Measurements from ENCODE around the gene FXN. TPM values are rescaled to one million over a fixed set of nuclear protein-coding genes. Genes with fewer than 3 reads are reported as not detected.

FXN gene
- total RNA-seq, 2 donors from 2014 or later = 9.6 to 17.8 TPM

DNA sequence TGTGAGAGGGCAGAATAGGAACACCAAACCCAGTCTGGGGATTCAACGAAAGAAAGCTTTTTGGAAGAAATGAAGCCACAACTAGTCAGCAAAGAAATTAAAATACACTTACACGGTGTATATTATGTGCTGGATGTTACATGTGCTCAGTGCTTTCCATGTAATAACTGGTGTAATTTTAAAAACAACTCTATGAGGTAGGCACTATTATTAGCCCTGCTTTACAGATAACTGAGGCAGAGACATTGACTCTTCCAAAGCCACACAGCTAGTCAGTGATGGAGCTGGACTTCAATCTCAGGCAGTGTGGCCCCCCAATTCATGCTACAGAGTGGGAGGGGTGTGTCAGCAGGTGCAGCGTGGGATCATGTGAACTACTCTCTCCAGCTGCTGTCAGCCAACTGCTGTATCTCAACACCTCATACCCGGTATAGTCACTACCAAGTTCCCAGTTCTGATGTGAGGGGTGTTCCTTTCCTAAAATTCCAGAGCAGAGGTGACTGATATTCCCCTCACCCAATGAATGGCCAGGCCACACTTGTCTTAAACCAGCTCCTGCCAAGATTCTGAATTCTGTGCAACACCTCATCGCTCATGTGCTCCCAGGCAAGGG lies 104.7 kb downstream of the FXN start:
- Histone ChIP-seq H3K4me1 (replicated peaks) (no peaks in the 10 kb centered on the region), H3K27ac (no peak overlapping the region), H3K36me3 (no peaks in the 10 kb centered on the region), H3K4me3 (no peak overlapping the region), H3K27me3 (replicated peaks; ENCODE audit: insufficient read depth) (no peaks in the 10 kb centered on the region), H3K9me3 (no peaks in the 10 kb centered on the region)
- TF ChIP-seq, protein P1, sequence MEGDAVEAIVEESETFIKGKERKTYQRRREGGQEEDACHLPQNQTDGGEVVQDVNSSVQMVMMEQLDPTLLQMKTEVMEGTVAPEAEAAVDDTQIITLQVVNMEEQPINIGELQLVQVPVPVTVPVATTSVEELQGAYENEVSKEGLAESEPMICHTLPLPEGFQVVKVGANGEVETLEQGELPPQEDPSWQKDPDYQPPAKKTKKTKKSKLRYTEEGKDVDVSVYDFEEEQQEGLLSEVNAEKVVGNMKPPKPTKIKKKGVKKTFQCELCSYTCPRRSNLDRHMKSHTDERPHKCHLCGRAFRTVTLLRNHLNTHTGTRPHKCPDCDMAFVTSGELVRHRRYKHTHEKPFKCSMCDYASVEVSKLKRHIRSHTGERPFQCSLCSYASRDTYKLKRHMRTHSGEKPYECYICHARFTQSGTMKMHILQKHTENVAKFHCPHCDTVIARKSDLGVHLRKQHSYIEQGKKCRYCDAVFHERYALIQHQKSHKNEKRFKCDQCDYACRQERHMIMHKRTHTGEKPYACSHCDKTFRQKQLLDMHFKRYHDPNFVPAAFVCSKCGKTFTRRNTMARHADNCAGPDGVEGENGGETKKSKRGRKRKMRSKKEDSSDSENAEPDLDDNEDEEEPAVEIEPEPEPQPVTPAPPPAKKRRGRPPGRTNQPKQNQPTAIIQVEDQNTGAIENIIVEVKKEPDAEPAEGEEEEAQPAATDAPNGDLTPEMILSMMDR (IDR thresholded peaks at IDR 0.05) = no peak
- TF ChIP-seq POLR2A (IDR thresholded peaks at IDR 0.05) = no peak
- TF ChIP-seq POLR2AphosphoS5 (IDR thresholded peaks at IDR 0.05) = no peak
- no peak for DNase-seq (ENCODE audit: low spot score)
- 97% methylated on average over 5 of the region's 5 CpGs for WGBS
- intact Hi-C loops (cut with DNase I) = no loop called here

DNA sequence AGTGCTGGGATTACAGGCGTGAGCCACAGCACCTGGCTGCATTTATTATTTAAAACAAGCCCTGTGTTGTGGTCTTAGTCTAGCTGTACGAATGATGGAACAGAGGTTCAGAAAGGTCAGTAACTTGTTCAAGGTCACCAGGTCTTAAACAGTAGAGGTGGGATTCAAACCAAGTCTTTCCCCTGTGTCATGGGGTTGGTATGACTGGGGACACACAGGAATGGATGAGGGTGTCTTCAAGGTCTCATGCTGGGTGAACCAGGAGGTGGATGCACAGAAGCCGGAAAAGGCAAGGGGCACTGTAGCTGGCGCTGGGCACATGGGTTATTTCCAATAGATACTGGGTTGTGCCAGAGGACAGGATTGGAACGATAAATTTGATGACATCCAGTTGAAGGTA lies 106.3 kb downstream of the FXN start:
- no peak overlapping the region for H3K4me3 ChIP-seq
- intact Hi-C loops (cut with DNase I) = no loop called here
- H3K9me3 ChIP-seq = no peaks in the 10 kb centered on the region
- DNase-seq (ENCODE audit: low spot score) = peak; percentile 3
- H3K27ac ChIP-seq = no peak overlapping the region
- H3K27me3 ChIP-seq (replicated peaks; ENCODE audit: insufficient read depth) = no peaks in the 10 kb centered on the region
- H3K36me3 ChIP-seq = no peaks in the 10 kb centered on the region
- TF ChIP-seq POLR2A (IDR thresholded peaks at IDR 0.05) (no peak), POLR2AphosphoS5 (IDR thresholded peaks at IDR 0.05) (no peak)
- TF ChIP-seq, protein P1 (IDR thresholded peaks at IDR 0.05) = no peak
- no peaks in the 10 kb centered on the region for H3K4me1 ChIP-seq (replicated peaks)
- WGBS = 91% methylated on average over 5 of the region's 5 CpGs

DNA sequence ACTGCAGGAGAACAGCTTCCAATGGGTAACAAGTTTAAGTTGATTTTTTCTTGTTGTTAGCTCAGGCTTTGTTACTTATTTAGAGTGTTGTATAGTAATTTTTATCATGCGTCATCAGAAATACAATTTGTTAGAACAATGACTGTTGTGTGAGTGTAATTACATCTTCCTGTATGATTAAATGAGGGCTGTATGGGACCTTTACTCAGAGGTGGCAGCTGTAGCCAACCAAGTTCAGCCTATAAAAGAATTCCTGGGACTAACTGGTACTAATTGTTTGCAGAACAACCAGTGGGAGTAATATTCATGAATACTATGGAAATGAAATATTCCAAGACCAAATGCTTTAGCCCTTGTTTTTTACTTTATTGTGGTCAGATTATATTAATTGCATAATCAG lies 107.7 kb downstream of the FXN start:
- H3K27ac ChIP-seq = no peak overlapping the region
- intact Hi-C loops (cut with DNase I) = no loop called here
- 68% methylated on average over 1 of the region's 1 CpG for WGBS

DNA sequence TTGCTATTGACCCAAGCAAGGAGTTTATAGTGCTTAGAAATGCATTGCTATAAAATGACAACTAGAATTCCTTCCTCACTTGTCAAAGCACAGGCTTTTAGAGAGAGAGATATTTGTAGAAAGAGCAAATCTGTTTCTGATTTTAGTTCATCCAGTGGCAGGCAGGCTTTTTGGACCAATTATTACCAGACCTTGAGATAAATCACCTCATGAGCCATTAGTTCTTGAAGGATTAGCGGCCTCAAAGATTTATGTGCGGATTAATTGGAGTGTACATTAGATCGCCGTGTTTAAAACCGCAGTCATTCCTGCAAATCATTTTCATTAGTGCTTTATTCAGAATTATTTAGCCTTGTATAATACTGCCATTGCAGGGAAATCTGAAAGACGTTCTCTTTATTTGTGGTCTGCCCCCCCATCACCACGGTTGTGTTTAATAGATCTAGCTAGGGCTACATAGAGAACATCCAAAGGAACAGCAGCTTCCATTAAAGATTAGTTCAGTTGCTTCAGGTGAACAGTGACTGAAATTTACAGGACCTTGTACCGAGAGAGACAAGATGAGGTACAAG lies 109.7 kb downstream of the FXN start:
- peak; percentile 0 for DNase-seq (ENCODE audit: low spot score)
- WGBS = 77% methylated on average over 8 of the region's 8 CpGs
- intact Hi-C loops (cut with DNase I) = loop anchor here (5.0 kb wide), 1 partner anchor 83 kb away; no protein-coding TSS in a partner anchor
- Histone ChIP-seq H3K9me3 (no peaks in the 10 kb centered on the region), H3K4me1 (replicated peaks) (peaks cover 4% of the 10 kb centered on the region), H3K4me3 (no peak overlapping the region), H3K36me3 (no peaks in the 10 kb centered on the region), H3K27me3 (replicated peaks; ENCODE audit: insufficient read depth) (no peaks in the 10 kb centered on the region), H3K27ac (no peak overlapping the region)
- TF ChIP-seq POLR2AphosphoS5 (IDR thresholded peaks at IDR 0.05) = no peak
- TF ChIP-seq, protein P1 (IDR thresholded peaks at IDR 0.05) = no peak
- TF ChIP-seq POLR2A (IDR thresholded peaks at IDR 0.05) = no peak

More for the DNA sequence above, 107.7 kb downstream of the FXN start:
- H3K9me3 ChIP-seq = no peaks in the 10 kb centered on the region
- H3K4me1 ChIP-seq (replicated peaks) = no peaks in the 10 kb centered on the region
- H3K4me3 ChIP-seq = no peak overlapping the region
- TF ChIP-seq POLR2AphosphoS5 (IDR thresholded peaks at IDR 0.05) = no peak
- TF ChIP-seq, protein P1 (IDR thresholded peaks at IDR 0.05) = no peak
- no peak for TF ChIP-seq POLR2A (IDR thresholded peaks at IDR 0.05)
- H3K27me3 ChIP-seq (replicated peaks; ENCODE audit: insufficient read depth) = no peaks in the 10 kb centered on the region
- DNase-seq (ENCODE audit: low spot score) = no peak
- no peaks in the 10 kb centered on the region for H3K36me3 ChIP-seq
